Measurements from ENCODE around the gene HCFC1R1.

DNA sequence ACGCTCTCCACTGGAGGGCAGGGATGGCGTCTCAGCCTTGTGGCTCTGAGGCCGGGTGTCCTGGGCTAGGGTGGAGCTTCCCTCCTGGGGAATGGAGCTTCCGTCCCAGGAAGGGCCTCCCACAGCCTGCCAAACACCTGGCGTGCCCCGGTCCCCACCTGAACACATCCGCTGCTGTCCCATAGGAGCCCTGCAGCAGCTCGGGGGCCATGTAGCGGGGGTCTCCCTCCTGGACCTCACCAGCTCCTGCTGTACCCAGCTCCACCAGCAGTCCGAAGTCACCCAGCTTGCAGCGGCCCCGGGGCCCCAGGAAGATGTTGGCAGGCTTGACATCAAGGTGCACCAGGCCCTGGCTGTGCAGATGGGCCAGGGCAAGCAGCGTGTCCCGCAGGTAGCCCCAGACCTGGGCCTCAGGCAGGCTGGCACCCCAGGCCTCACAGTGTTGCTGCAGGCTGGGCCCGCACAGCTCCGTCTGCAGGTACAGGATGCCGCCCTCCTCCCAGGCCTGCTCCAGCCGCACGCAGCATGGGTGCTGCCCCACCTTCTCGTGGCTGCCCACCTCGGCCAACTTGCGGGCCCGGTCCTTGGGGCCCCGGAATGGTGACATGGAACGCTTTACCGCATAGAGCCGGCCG lies 48.5 kb downstream of the HCFC1R1 start:
- TF ChIP-seq, protein P1, sequence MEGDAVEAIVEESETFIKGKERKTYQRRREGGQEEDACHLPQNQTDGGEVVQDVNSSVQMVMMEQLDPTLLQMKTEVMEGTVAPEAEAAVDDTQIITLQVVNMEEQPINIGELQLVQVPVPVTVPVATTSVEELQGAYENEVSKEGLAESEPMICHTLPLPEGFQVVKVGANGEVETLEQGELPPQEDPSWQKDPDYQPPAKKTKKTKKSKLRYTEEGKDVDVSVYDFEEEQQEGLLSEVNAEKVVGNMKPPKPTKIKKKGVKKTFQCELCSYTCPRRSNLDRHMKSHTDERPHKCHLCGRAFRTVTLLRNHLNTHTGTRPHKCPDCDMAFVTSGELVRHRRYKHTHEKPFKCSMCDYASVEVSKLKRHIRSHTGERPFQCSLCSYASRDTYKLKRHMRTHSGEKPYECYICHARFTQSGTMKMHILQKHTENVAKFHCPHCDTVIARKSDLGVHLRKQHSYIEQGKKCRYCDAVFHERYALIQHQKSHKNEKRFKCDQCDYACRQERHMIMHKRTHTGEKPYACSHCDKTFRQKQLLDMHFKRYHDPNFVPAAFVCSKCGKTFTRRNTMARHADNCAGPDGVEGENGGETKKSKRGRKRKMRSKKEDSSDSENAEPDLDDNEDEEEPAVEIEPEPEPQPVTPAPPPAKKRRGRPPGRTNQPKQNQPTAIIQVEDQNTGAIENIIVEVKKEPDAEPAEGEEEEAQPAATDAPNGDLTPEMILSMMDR (IDR thresholded peaks at IDR 0.05; ENCODE audit: low read depth, low read length), result no peak
- TF ChIP-seq POLR2A (IDR thresholded peaks at IDR 0.05; ENCODE audit: extremely low read depth, insufficient read length), result no peak

All from NB4 (cell line).